Keratinocyte (primary cell): ENCODE measurements around the gene NCF2.

Source experiments
- CTCF ChIP-seq, 3 experiments: IDR thresholded peaks in 1 of 3; conservative IDR thresholded peaks in 1 of 3; optimal IDR thresholded peaks in 1 of 3; 2 replicates in 2 of 3; 3 replicates in 1 of 3; pipeline versions ENCODE3 to v1.5.1; 2011; ENCODE audit warnings: low read length in 3 of 3, mild to moderate bottlenecking in 3 of 3, moderate library complexity in 2 of 3, control low read depth in 1 of 3, inconsistent platforms in 1 of 3; ENCODE audit not compliant: insufficient read depth in 2 of 3; ENCODE audit errors: extremely low read depth in 1 of 3
- EZH2 ChIP-seq: IDR thresholded peaks from one replicate; pipeline ENCODE4 v1.6.1; 2012; ENCODE audit warnings: inconsistent platforms, mild to moderate bottlenecking, low read length, moderate library complexity

GRCh38 chr1:183548116-183548515 is 42.1 kb downstream of the NCF2 start:
- no peak for TF ChIP-seq CTCF (optimal IDR thresholded peaks at IDR 0.05 in 1 of 3, IDR thresholded peaks at IDR 0.05 in 1 of 3, conservative IDR thresholded peaks at IDR 0.05 in 1 of 3; ENCODE audit: extremely low read depth in 1 of 3, insufficient read depth in 2 of 3, low read length in 3 of 3)
- TF ChIP-seq EZH2 = no peak
